Retina (tissue), 1 donor: ENCODE data around the gene SLCO2A1.

Source experiments
- DNase-seq: peaks from one replicate; pipeline ENCODE4 v3.0.0-alpha.2; 2016

The SLCO2A1 gene

DNA sequence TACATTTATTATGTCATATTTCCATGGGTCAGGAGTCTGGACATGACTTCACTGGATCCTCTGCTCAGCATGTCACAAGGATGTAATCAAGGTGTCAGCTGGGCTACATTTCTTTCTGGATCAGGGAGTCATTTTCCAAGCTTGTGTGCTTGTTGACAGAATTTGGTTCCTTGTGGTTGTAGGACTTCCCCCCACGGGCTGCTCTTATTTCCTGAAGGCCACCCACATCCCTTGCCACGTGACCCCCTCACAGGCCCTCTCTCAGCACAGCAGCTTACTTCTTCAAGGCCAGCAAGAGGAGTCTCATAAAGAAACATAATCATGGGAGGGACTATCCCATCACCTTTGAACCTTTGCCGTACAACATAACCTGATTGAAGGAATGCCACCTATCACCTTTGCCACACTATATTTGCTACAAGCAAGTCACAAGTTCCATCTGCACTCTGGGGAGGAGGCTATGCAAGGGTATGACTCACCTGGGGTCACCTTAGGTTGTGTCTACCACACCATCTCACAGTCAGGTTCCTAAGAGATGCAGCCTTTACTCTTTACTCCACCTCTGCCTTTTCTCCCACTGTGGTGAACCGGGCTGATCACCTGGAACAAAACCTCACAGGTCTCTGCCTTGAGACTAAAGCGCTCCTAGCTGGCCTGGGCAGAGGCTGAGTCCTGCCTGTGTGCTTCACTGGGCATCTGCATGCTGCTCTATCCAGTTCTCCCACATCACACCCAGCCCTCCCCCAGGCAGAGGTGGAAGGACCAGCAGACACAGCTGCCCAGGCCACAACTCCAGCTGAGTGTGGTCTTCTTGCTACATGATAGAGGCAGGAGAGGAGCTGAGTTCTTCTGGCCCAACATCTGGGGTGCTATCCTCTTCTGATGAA lies 147.5 kb downstream of the SLCO2A1 start:
- DNase-seq: no peak

DNA sequence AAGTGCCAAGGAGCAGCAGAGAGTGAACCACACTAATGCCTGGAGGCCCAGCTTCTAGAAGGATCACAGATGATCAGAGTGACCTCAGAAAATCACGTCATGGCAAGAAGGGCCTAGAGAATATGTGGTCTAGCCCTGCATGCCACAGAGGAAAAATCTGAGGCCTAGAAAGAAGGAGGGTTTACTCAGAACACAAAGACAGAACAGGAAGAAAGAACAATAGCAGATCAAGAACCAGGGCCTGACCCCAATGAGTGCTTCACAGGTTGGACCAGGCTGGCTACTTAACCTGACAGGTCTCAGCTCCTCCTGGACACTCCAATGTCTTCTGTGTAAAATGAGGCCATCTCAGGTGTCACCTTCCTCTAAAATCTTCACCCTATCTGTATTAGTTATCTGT lies 148.2 kb downstream of the SLCO2A1 start:
- no peak for DNase-seq

DNA sequence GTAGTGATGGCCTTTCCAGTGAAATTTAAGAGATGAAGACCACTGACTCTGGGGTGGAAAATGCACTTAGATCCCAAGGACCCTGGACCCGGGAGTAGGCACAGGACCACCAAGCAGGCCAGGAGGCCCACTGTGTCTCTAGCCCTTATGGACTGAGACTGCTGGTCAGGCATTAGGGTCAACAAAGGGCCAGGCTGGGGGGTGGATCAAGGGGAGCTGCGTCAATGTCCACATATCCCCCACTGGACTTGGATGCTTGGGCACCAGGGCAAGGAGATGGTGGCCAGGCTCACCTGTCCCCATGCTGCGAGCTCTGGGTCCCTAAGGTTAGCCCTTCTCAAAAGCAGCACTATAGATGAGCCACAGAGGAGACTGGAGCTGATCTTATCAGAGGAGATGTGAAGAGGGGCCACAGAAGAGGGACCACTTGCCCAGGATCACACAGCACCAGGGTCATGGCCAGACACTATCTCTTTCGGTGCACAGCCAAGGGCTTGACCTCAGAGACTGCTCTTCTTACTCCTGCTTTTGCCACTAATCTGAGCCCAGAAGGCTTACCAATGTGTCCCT lies 148.8 kb downstream of the SLCO2A1 start:
- DNase-seq: no peak

DNA sequence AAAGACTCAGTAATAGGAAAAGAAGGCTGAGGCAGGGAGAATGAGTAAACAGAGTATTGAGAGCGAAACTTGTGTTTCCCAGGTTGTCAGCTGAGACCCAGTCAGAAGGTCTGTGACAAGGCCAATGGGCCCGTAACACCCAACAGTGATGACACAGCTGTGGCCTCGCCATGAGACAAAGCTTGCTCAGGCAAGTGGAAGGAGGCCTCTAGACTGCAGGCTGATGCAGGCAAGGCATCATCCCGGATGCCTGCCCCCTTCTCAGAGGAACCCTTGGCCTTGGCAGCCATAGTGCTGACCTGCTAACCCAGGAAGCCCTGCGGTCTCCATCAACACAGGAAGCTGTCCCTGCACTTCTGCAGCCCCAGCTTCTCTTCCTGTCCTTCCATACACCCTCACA lies 149.4 kb downstream of the SLCO2A1 start:
- no peak for DNase-seq

DNA sequence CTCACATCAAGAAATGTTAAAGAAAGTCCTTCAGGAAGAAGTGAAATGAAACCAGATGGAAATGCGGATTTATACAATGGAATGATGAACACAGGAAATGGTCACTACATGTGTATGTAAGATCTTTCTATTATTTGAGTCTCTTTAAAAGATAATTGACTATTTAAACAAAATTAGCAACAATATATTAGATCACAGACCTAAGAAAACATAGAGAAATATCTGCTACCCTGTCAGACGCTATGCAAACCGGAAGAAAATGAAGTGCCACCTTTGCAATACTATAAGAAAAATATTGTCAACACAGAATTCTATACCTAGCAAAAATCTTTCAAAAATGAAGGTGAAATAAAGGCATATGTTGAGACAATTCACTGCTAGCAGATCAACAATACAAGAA lies 151.2 kb downstream of the SLCO2A1 start:
- DNase-seq: no peak
